NCI-H345 (cell line): ENCODE data around the gene NEURL3.
"Not testable (repeated sequence)": the region's sequence is repeated elsewhere in the genome, so short reads cannot be mapped to it uniquely, and the experiment has no call there.

Experiments used
- DNase-seq: peaks from one replicate; lab custom pipeline; 2025; lab: John Stamatoyannopoulos, UW

Gene NEURL3

GRCh38 chr2:96484091-96484490 is 21.1 kb downstream of the NEURL3 start:
- DNase-seq, result no peak

GRCh38 chr2:96477458-96477857 is 27.7 kb downstream of the NEURL3 start:
- DNase-seq, result no peak

- no peak for DNase-seq
These were observed 33.4 kb downstream of the NEURL3 start for GRCh38 chr2:96471772-96472171.

- no peak for DNase-seq
These were observed 34.5 kb downstream of the NEURL3 start for GRCh38 chr2:96470636-96471035.

- no peak for DNase-seq
These were observed 35.0 kb downstream of the NEURL3 start for GRCh38 chr2:96470109-96470508.

GRCh38 chr2:96468904-96469303 is 36.3 kb downstream of the NEURL3 start:
- DNase-seq, result no peak

- DNase-seq, result no peak
These were observed 40.5 kb downstream of the NEURL3 start for GRCh38 chr2:96464651-96465050.

- DNase-seq, result no peak
These were observed 41.1 kb downstream of the NEURL3 start for GRCh38 chr2:96464061-96464460.

GRCh38 chr2:96463119-96463518 is 42.0 kb downstream of the NEURL3 start:
- DNase-seq, result no peak

GRCh38 chr2:96461616-96462015 is 43.5 kb downstream of the NEURL3 start:
- not testable (repeated sequence) for DNase-seq

GRCh38 chr2:96452053-96452452 is 53.1 kb downstream of the NEURL3 start:
- no peak for DNase-seq

- no peak for DNase-seq
These were observed 55.5 kb downstream of the NEURL3 start for GRCh38 chr2:96449637-96450036.

- no peak for DNase-seq
These were observed 56.0 kb downstream of the NEURL3 start for GRCh38 chr2:96449174-96449573.

GRCh38 chr2:96447726-96448125 is 57.4 kb downstream of the NEURL3 start:
- no peak for DNase-seq
